Stimulated activated naive CD8-positive, alpha-beta T cell treated with anti-CD3 and anti-CD28 coated beads, Interleukin-15, amount 100 ng/mL, for 72 hours (primary cell): ENCODE measurements around the gene NFE2L2.

Experiments used
- ATAC-seq: fragments of 150-1000 bp; cut with Tn5 transposase; 2 replicates; pipeline ENCODE4 v1.10.0; 2021; ENCODE audit warnings: mild to moderate bottlenecking, moderate library complexity
- DNase-seq, 2 donors: peaks; one replicate each; pipeline ENCODE4 v3.0.0; 2021 to 2022
- H3K27ac Mint-ChIP-seq, 2 donors: one replicate each; pipeline ENCODE4 v1.8.0; 2022; ENCODE audit warnings: mild to moderate bottlenecking in 2 of 2, mixed read lengths in 2 of 2, moderate library complexity in 2 of 2
- H3K27me3 Mint-ChIP-seq: one replicate; pipeline ENCODE4 v1.8.0; 2022; ENCODE audit warnings: mixed read lengths
- H3K4me1 Mint-ChIP-seq: one replicate; pipeline ENCODE4 v1.8.0; 2022; ENCODE audit warnings: mild to moderate bottlenecking, mixed read lengths
- H3K4me3 Mint-ChIP-seq, 2 donors: one replicate each; pipeline ENCODE4 v1.8.0; 2022; ENCODE audit warnings: mild to moderate bottlenecking in 2 of 2, mixed read lengths in 2 of 2, moderate library complexity in 1 of 2
- H3K9me3 Mint-ChIP-seq, 2 donors: one replicate each; pipeline ENCODE4 v1.8.0; 2022; ENCODE audit warnings: mixed read lengths in 2 of 2

NFE2L2 gene

GRCh38 chr2:177285892-177286715 lies 21.6 kb upstream of the NFE2L2 start:
- Mint-ChIP-seq H3K4me3 (no peak overlapping the region), H3K27me3 (no peaks in the 10 kb centered on the region), H3K9me3 (no peaks in the 10 kb centered on the region), H3K4me1 (peaks cover 49% of the 10 kb centered on the region), H3K27ac (no peak overlapping the region)
- no peak for ATAC-seq
- no peak for DNase-seq

GRCh38 chr2:177284531-177284930 lies 20.0 kb upstream of the NFE2L2 start:
- Mint-ChIP-seq H3K4me3 (no peak overlapping the region), H3K9me3 (no peaks in the 10 kb centered on the region), H3K4me1 (peaks cover 35% of the 10 kb centered on the region), H3K27me3 (no peaks in the 10 kb centered on the region), H3K27ac (no peak overlapping the region)
- no peak for ATAC-seq
- no peak for DNase-seq

GRCh38 chr2:177283906-177284305 lies 19.4 kb upstream of the NFE2L2 start:
- Mint-ChIP-seq H3K4me3 (no peak overlapping the region), H3K9me3 (no peaks in the 10 kb centered on the region), H3K27me3 (no peaks in the 10 kb centered on the region), H3K4me1 (peaks cover 31% of the 10 kb centered on the region), H3K27ac (no peak overlapping the region)
- ATAC-seq (no peak), DNase-seq (no peak)

GRCh38 chr2:177282787-177283572 lies 18.5 kb upstream of the NFE2L2 start:
- ATAC-seq (no peak), DNase-seq (no peak)
- Mint-ChIP-seq H3K4me3 (no peak overlapping the region), H3K9me3 (no peaks in the 10 kb centered on the region), H3K27ac (no peak overlapping the region), H3K27me3 (no peaks in the 10 kb centered on the region), H3K4me1 (peaks cover 31% of the 10 kb centered on the region)

GRCh38 chr2:177282181-177282641 lies 17.7 kb upstream of the NFE2L2 start:
- Mint-ChIP-seq H3K4me1 (peaks cover 31% of the 10 kb centered on the region), H3K9me3 (no peaks in the 10 kb centered on the region), H3K27ac (peak overlapping the region in 1 of 2 donors; percentile 0), H3K27me3 (no peaks in the 10 kb centered on the region), H3K4me3 (no peak overlapping the region)
- ATAC-seq (no peak), DNase-seq (no peak)

- Mint-ChIP-seq H3K4me3 (no peak overlapping the region), H3K4me1 (peaks cover 30% of the 10 kb centered on the region), H3K27ac (no peak overlapping the region), H3K27me3 (no peaks in the 10 kb centered on the region), H3K9me3 (no peaks in the 10 kb centered on the region)
- no peak for DNase-seq
- ATAC-seq, result peak; percentile 63
Observed at GRCh38 chr2:177281400-177282180, 17.1 kb upstream of the NFE2L2 start.

- Mint-ChIP-seq H3K27me3 (no peaks in the 10 kb centered on the region), H3K27ac (no peak overlapping the region), H3K4me1 (peaks cover 19% of the 10 kb centered on the region), H3K9me3 (no peaks in the 10 kb centered on the region), H3K4me3 (no peak overlapping the region)
- ATAC-seq (no peak), DNase-seq (no peak)
Observed at GRCh38 chr2:177279847-177280246, 15.3 kb upstream of the NFE2L2 start.

GRCh38 chr2:177275743-177276055 lies 11.2 kb upstream of the NFE2L2 start:
- H3K4me1 Mint-ChIP-seq, result peaks cover 15% of the 10 kb centered on the region
- no peak overlapping the region for H3K27ac Mint-ChIP-seq
- DNase-seq (no peak), ATAC-seq (no peak)
- no peaks in the 10 kb centered on the region for H3K9me3 Mint-ChIP-seq
- H3K4me3 Mint-ChIP-seq, result no peak overlapping the region
- no peaks in the 10 kb centered on the region for H3K27me3 Mint-ChIP-seq

- H3K9me3 Mint-ChIP-seq, result no peaks in the 10 kb centered on the region
- H3K4me1 Mint-ChIP-seq, result peaks cover 20% of the 10 kb centered on the region
- no peak overlapping the region for H3K4me3 Mint-ChIP-seq
- H3K27ac Mint-ChIP-seq, result no peak overlapping the region
- DNase-seq, result no peak
- no peak for ATAC-seq
- no peaks in the 10 kb centered on the region for H3K27me3 Mint-ChIP-seq
Observed at GRCh38 chr2:177275040-177275742, 10.7 kb upstream of the NFE2L2 start.

GRCh38 chr2:177273408-177273807 lies 8.9 kb upstream of the NFE2L2 start:
- H3K27me3 Mint-ChIP-seq, result no peaks in the 10 kb centered on the region
- no peak overlapping the region for H3K4me3 Mint-ChIP-seq
- H3K4me1 Mint-ChIP-seq, result peaks cover 31% of the 10 kb centered on the region
- no peak for ATAC-seq
- DNase-seq, result no peak
- H3K9me3 Mint-ChIP-seq, result no peaks in the 10 kb centered on the region
- no peak overlapping the region for H3K27ac Mint-ChIP-seq

GRCh38 chr2:177272765-177273164 lies 8.2 kb upstream of the NFE2L2 start:
- DNase-seq, result no peak
- H3K27ac Mint-ChIP-seq, result peak overlapping the region; percentile 19 to 74
- peaks cover 31% of the 10 kb centered on the region for H3K4me1 Mint-ChIP-seq
- no peaks in the 10 kb centered on the region for H3K27me3 Mint-ChIP-seq
- no peaks in the 10 kb centered on the region for H3K9me3 Mint-ChIP-seq
- no peak for ATAC-seq
- H3K4me3 Mint-ChIP-seq, result peak overlapping the region in 1 of 2 donors; percentile 26

- no peaks in the 10 kb centered on the region for H3K27me3 Mint-ChIP-seq
- DNase-seq (no peak), ATAC-seq (peak; percentile 82)
- peak overlapping the region in 1 of 2 donors; percentile 62 for H3K27ac Mint-ChIP-seq
- no peaks in the 10 kb centered on the region for H3K9me3 Mint-ChIP-seq
- peaks cover 37% of the 10 kb centered on the region for H3K4me1 Mint-ChIP-seq
- peak overlapping the region in 1 of 2 donors; percentile 25 for H3K4me3 Mint-ChIP-seq
Observed at GRCh38 chr2:177271981-177272666, 7.6 kb upstream of the NFE2L2 start.

- Mint-ChIP-seq H3K4me1 (peaks cover 51% of the 10 kb centered on the region), H3K27ac (no peak overlapping the region), H3K9me3 (no peaks in the 10 kb centered on the region), H3K4me3 (no peak overlapping the region), H3K27me3 (no peaks in the 10 kb centered on the region)
- DNase-seq, result no peak
- ATAC-seq, result no peak
Observed at GRCh38 chr2:177270531-177270930, 6.0 kb upstream of the NFE2L2 start.

- H3K4me3 Mint-ChIP-seq, result no peak overlapping the region
- peaks cover 56% of the 10 kb centered on the region for H3K4me1 Mint-ChIP-seq
- no peaks in the 10 kb centered on the region for H3K27me3 Mint-ChIP-seq
- no peaks in the 10 kb centered on the region for H3K9me3 Mint-ChIP-seq
- DNase-seq (no peak), ATAC-seq (no peak)
- H3K27ac Mint-ChIP-seq, result no peak overlapping the region
Observed at GRCh38 chr2:177268901-177269300, 4.4 kb upstream of the NFE2L2 start.
